DMS53 (cell line): Measurements from ENCODE around the gene JSRP1.
A peak's percentile ranks its signal among the peaks of the same experiment; 100 is the strongest.

Experiments
- DNase-seq: peaks from one replicate; lab custom pipeline; 2025; lab: John Stamatoyannopoulos, UW

Gene JSRP1

GRCh38 chr19:2246801-2247361, 9.3 kb downstream of the JSRP1 start:
- DNase-seq: peak; percentile 60

- no peak for DNase-seq
These were observed 10.1 kb downstream of the JSRP1 start for GRCh38 chr19:2246014-2246620.

- no peak for DNase-seq
These were observed 10.9 kb downstream of the JSRP1 start for GRCh38 chr19:2245273-2245672.

- no peak for DNase-seq
These were observed 11.7 kb downstream of the JSRP1 start for GRCh38 chr19:2244486-2244885.

GRCh38 chr19:2244125-2244411, 12.1 kb downstream of the JSRP1 start:
- no peak for DNase-seq

GRCh38 chr19:2243274-2244124, 12.7 kb downstream of the JSRP1 start:
- no peak for DNase-seq

GRCh38 chr19:2242816-2243215, 13.4 kb downstream of the JSRP1 start:
- DNase-seq: no peak

GRCh38 chr19:2242092-2242537, 14.1 kb downstream of the JSRP1 start:
- peak; percentile 46 for DNase-seq

- DNase-seq: no peak
These were observed 15.1 kb downstream of the JSRP1 start for GRCh38 chr19:2240881-2241760.

GRCh38 chr19:2239771-2240770, 16.1 kb downstream of the JSRP1 start:
- DNase-seq: no peak

- no peak for DNase-seq
These were observed 17.0 kb downstream of the JSRP1 start for GRCh38 chr19:2239173-2239572.

GRCh38 chr19:2237869-2238153, 18.4 kb downstream of the JSRP1 start:
- no peak for DNase-seq

- no peak for DNase-seq
These were observed 19.0 kb downstream of the JSRP1 start for GRCh38 chr19:2237051-2237868.

GRCh38 chr19:2236314-2237050, 19.7 kb downstream of the JSRP1 start, which contains the start of the genes PLEKHJ1 and SF3A2:
Gene PLEKHJ1, minus strand, starts transcription at chr19:2236329. Its CDS starts 81 bp downstream, at chr19:2236248.
Gene SF3A2, plus strand, starts transcription at chr19:2236824. Its CDS starts 6,595 bp downstream, at chr19:2243419.
- peak; percentile 97 for DNase-seq

- no peak for DNase-seq
These were observed 20.2 kb downstream of the JSRP1 start for GRCh38 chr19:2236064-2236313.

- peak; percentile 71 for DNase-seq
These were observed 20.7 kb downstream of the JSRP1 start for GRCh38 chr19:2235381-2236063.

GRCh38 chr19:2234996-2235380, 21.2 kb downstream of the JSRP1 start:
- peak; percentile 51 for DNase-seq

- DNase-seq: no peak
These were observed 22.5 kb downstream of the JSRP1 start for GRCh38 chr19:2233601-2234280.
